Peyer's patch (tissue), 4 donors: ENCODE results near the gene CCDC192. TPM values are rescaled to one million over a fixed set of nuclear protein-coding genes. Genes with fewer than 3 reads are reported as not detected.

Source experiments
- DNase-seq, 3 donors: peaks; one replicate each; pipeline ENCODE4 v3.0.0-alpha.2; 2017 to 2019
- H3K27ac ChIP-seq, 4 donors: fragments of 200-600 bp; sonication (generic); one replicate each; pipeline ENCODE4 v1.5.1; 2016 to 2019
- H3K27me3 ChIP-seq, 2 donors: fragments of 200-600 bp; sonication (generic); one replicate each; pipeline ENCODE4 v1.5.1; 2019
- H3K36me3 ChIP-seq, 3 donors: fragments of 200-600 bp; sonication (generic); one replicate each; pipeline ENCODE4 v1.5.1; 2016 to 2019
- H3K4me1 ChIP-seq, 4 donors: fragments of 200-600 bp; sonication (generic); one replicate each; pipeline ENCODE4 v1.5.1; 2016 to 2019
- H3K4me3 ChIP-seq, 4 donors: fragments of 200-600 bp; sonication (generic); 1 replicate in 3 of 4; 2 replicates in 1 of 4; pipeline ENCODE4 v1.5.1; 2016 to 2019; ENCODE audit warnings: mild to moderate bottlenecking in 1 of 4
- H3K9me3 ChIP-seq, 4 donors: fragments of 200-600 bp; sonication (generic); one replicate each; pipeline ENCODE4 v1.5.1; 2016 to 2019; ENCODE audit warnings: mild to moderate bottlenecking in 1 of 4
- CTCF ChIP-seq, 6 experiments: fragments of 450-650 bp in 4 of 6; fragments of 200-600 bp in 2 of 6; sonication (generic) in 1 of 6; IDR thresholded peaks; one replicate each; pipeline ENCODE4 v1.5.1; 2017 to 2019; ENCODE audit warnings: antibody characterized with exemption in 6 of 6, mild to moderate bottlenecking in 3 of 6, moderate library complexity in 1 of 6
- POLR2A ChIP-seq, 2 donors: fragments of 450-650 bp; IDR thresholded peaks; one replicate each; pipeline ENCODE4 v1.5.1; 2017; ENCODE audit warnings: antibody characterized with exemption in 2 of 2, mild to moderate bottlenecking in 2 of 2, moderate library complexity in 2 of 2
- total RNA-seq, 4 donors: library from RNA; depleted of rRNA; stranded (reverse); fragments of >200 nt; gene quantifications; one replicate each; pipeline ENCODE4 v1.1.0, GENCODE V29; 2016

Gene CCDC192
- total RNA-seq, 4 donors from 2014 or later: not detected

- TF ChIP-seq POLR2A (IDR thresholded peaks at IDR 0.05): no peak
- TF ChIP-seq CTCF (IDR thresholded peaks at IDR 0.05): no peak
- H3K36me3 ChIP-seq: no peaks in the 10 kb centered on the region
- no peak overlapping the region for H3K27ac ChIP-seq
- DNase-seq: no peak
- H3K4me1 ChIP-seq: peaks cover 0 to 6% (median 0%) of the 10 kb centered on the region in 4 donors
- H3K27me3 ChIP-seq: no peaks in the 10 kb centered on the region
- H3K9me3 ChIP-seq: no peaks in the 10 kb centered on the region
- H3K4me3 ChIP-seq: no peak overlapping the region
Measured at GRCh38 chr5:127987354-127988145, 284.4 kb downstream of the CCDC192 start.

- DNase-seq: no peak
- H3K4me1 ChIP-seq: peaks cover 0 to 6% (median 0%) of the 10 kb centered on the region in 4 donors
- no peak overlapping the region for H3K4me3 ChIP-seq
Measured at GRCh38 chr5:127988146-127988760, 285.1 kb downstream of the CCDC192 start.

More at GRCh38 chr5:127988146-127988760, 285.1 kb downstream of the CCDC192 start:
- Histone ChIP-seq H3K36me3 (no peaks in the 10 kb centered on the region), H3K27me3 (no peaks in the 10 kb centered on the region), H3K27ac (no peak overlapping the region), H3K9me3 (no peaks in the 10 kb centered on the region)
- TF ChIP-seq POLR2A (IDR thresholded peaks at IDR 0.05) (no peak), CTCF (IDR thresholded peaks at IDR 0.05) (no peak)

Other genes starting within 250 kb of the CCDC192 start
- 10 to 100 TPM; 34.1 to 60.9 (median 46.3) TPM for gene PRRC1, start 185.8 kb upstream of the CCDC192 start, total RNA-seq
- gene CTXN3, start 54.3 kb upstream of the CCDC192 start, total RNA-seq: not detected